Measurements from ENCODE around the gene NELL1. TPM values are rescaled to one million over a fixed set of nuclear protein-coding genes. Genes with fewer than 3 reads are reported as not detected.

The NELL1 gene
- total RNA-seq, 1 experiment from 2014 or later, result 0.22 TPM

GRCh38 chr11:21494946-21495345, 825.6 kb downstream of the NELL1 start:
- Histone ChIP-seq H3K14ac (ENCODE audit: insufficient read depth, low read length) (no peak overlapping the region), H3K9me3 (ENCODE audit: control insufficient read depth, low read depth, low read length) (no peaks in the 10 kb centered on the region), H2BK120ac (ENCODE audit: low read depth, low read length, poor library complexity, severe bottlenecking) (no peak overlapping the region), H3K18ac (ENCODE audit: insufficient read length, low read depth, low read length) (no peak overlapping the region), H3K4me2 (ENCODE audit: insufficient read depth, insufficient read length, low read length) (no peak overlapping the region), H3K27me3 (ENCODE audit: insufficient read depth, low read length) (no peaks in the 10 kb centered on the region), H3K56ac (ENCODE audit: insufficient read length, low read depth, low read length) (no peak overlapping the region), H3K4ac (ENCODE audit: low read depth, low read length) (no peak overlapping the region), H2BK15ac (ENCODE audit: low read depth, low read length) (no peak overlapping the region), H3K27ac (ENCODE audit: insufficient read length, low read depth, low read length) (no peak overlapping the region), H4K5ac (ENCODE audit: insufficient read length, low read depth, low read length) (no peak overlapping the region), H2BK12ac (ENCODE audit: insufficient read length, low read depth, low read length) (no peak overlapping the region), H2BK20ac (ENCODE audit: low read depth, low read length, poor library complexity, severe bottlenecking) (no peak overlapping the region), H3K23me2 (ENCODE audit: insufficient read length, low read depth, low read length, poor library complexity, severe bottlenecking) (no peaks in the 10 kb centered on the region), H3K4me1 (ENCODE audit: insufficient read depth, low read length) (no peaks in the 10 kb centered on the region), H3K79me2 (ENCODE audit: insufficient read depth, low read length) (no peaks in the 10 kb centered on the region), H3K23ac (ENCODE audit: insufficient read length, low read depth, low read length) (no peak overlapping the region), H3K9ac (ENCODE audit: extremely low read depth, insufficient read length, low read length) (no peak overlapping the region), H2AFZ (ENCODE audit: low read length) (no peak overlapping the region), H2AK5ac (ENCODE audit: insufficient read length, low read length) (no peak overlapping the region), H3T11ph (ENCODE audit: low read length) (no peak overlapping the region), H4K8ac (replicated peaks; ENCODE audit: insufficient read length, low read depth, low read length) (no peak overlapping the region), H3K79me1 (ENCODE audit: insufficient read depth, low read depth, low read length, poor library complexity, severe bottlenecking) (no peaks in the 10 kb centered on the region), H2BK5ac (ENCODE audit: insufficient read length, low read length) (no peak overlapping the region), H4K91ac (ENCODE audit: insufficient read length, low read depth, low read length) (no peak overlapping the region), H4K20me1 (ENCODE audit: control insufficient read depth, insufficient read depth, insufficient read length) (no peaks in the 10 kb centered on the region)
- Mint-ChIP-seq H3K4me3 (no peak overlapping the region), H3K27me3 (ENCODE audit: low read depth) (no peaks in the 10 kb centered on the region), H3K4me1 (no peaks in the 10 kb centered on the region), H3K9me3 (no peaks in the 10 kb centered on the region; a peak in 3 of 5 replicates), H3K36me3 (ENCODE audit: insufficient read depth in 1 of 3, low read depth in 3 of 3) (no peaks in the 10 kb centered on the region; a peak in 1 of 7 replicates), H3K27ac (no peak overlapping the region)
- WGBS (ENCODE audit: extremely low coverage, insufficient read length, low lambda C conversion rate), result no CpG with 5 or more reads among the region's 4 CpGs
- TF ChIP-seq, protein P1, sequence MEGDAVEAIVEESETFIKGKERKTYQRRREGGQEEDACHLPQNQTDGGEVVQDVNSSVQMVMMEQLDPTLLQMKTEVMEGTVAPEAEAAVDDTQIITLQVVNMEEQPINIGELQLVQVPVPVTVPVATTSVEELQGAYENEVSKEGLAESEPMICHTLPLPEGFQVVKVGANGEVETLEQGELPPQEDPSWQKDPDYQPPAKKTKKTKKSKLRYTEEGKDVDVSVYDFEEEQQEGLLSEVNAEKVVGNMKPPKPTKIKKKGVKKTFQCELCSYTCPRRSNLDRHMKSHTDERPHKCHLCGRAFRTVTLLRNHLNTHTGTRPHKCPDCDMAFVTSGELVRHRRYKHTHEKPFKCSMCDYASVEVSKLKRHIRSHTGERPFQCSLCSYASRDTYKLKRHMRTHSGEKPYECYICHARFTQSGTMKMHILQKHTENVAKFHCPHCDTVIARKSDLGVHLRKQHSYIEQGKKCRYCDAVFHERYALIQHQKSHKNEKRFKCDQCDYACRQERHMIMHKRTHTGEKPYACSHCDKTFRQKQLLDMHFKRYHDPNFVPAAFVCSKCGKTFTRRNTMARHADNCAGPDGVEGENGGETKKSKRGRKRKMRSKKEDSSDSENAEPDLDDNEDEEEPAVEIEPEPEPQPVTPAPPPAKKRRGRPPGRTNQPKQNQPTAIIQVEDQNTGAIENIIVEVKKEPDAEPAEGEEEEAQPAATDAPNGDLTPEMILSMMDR (conservative IDR thresholded peaks at IDR 0.05), result no peak
- no peak for DNase-seq

Measured in H9 (cell line).